Ovary (tissue), 3 donors: ENCODE data around the gene CAMSAP1.

Experiments used
- POLR2A ChIP-seq: fragments of 450-650 bp; IDR thresholded peaks from one replicate; pipeline ENCODE4 v1.6.1; 2017; ENCODE audit warnings: antibody characterized with exemption, mild to moderate bottlenecking, moderate library complexity
- TF ChIP-seq, protein P1 (sequence below), 3 donors: fragments of 450-650 bp in 2 of 3; fragments of 200-600 bp in 1 of 3; IDR thresholded peaks; one replicate each; pipeline versions ENCODE4 v1.5.1 to v1.8.0; 2016 to 2022; ENCODE audit warnings: antibody characterized with exemption in 3 of 3, mild to moderate bottlenecking in 1 of 3
- donor health status: DM: no; HTN: no; CAD: no.

DNA sequence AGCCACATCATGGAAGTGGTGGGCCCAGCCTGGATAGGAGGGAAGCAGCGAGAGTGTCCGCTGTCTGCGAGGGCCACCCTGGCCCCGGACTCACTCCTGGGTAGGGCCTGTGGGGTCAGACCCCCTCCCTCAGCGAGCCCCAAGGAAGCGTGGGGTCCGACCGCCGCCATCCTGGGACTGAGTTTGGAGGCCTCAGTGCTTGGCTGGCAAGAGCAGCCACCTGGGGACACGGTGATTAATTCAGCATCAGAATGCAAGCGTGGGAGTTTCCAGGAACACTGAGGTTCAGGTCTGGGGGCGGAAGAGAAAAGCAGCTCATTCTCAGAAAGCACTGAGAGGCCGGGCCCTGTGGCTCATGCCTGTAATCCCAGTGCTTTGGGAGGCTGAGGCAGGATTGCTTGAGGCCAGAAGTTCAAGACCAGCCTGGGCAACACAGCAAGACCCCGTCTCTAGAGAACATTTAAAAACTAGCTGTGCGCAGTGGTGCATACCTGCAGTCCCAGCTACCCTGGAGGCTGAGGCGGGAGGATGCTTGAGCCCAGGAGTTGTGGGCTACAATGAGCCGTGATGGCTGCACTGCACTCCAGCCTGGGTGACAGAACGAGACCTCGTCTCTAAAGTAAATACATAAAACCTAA lies 18.3 kb upstream of the CAMSAP1 start:
- TF ChIP-seq, protein P1, sequence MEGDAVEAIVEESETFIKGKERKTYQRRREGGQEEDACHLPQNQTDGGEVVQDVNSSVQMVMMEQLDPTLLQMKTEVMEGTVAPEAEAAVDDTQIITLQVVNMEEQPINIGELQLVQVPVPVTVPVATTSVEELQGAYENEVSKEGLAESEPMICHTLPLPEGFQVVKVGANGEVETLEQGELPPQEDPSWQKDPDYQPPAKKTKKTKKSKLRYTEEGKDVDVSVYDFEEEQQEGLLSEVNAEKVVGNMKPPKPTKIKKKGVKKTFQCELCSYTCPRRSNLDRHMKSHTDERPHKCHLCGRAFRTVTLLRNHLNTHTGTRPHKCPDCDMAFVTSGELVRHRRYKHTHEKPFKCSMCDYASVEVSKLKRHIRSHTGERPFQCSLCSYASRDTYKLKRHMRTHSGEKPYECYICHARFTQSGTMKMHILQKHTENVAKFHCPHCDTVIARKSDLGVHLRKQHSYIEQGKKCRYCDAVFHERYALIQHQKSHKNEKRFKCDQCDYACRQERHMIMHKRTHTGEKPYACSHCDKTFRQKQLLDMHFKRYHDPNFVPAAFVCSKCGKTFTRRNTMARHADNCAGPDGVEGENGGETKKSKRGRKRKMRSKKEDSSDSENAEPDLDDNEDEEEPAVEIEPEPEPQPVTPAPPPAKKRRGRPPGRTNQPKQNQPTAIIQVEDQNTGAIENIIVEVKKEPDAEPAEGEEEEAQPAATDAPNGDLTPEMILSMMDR (IDR thresholded peaks at IDR 0.05) = no peak
- no peak for TF ChIP-seq POLR2A
